ENCODE measurements around the gene ATG10. TPM values are rescaled to one million over a fixed set of nuclear protein-coding genes. Genes with fewer than 3 reads are reported as not detected.

ATG10 gene
- total and polyA plus RNA-seq, 9 donors, result 2.6 to 7.8 (median 4.6) TPM

- WGBS, 3 donors, result 79 to 82% (median 81%) methylated on average over 7 of the region's 7 CpGs
- H3K27me3 ChIP-seq, result no peaks in the 10 kb centered on the region
- TF ChIP-seq EP300 (IDR thresholded peaks at IDR 0.05) (no peak), CTCF (IDR thresholded peaks at IDR 0.05) (no peak), POLR2A (IDR thresholded peaks at IDR 0.05) (no peak)
- no peak overlapping the region for H3K27ac ChIP-seq
- H3K36me3 ChIP-seq, result no peaks in the 10 kb centered on the region
- no peaks in the 10 kb centered on the region for H3K4me1 ChIP-seq (ENCODE audit: insufficient read depth)
- intact Hi-C loops (cut with DNase I), result no loop called here
- no peak for DNase-seq
- no peak overlapping the region for H3K4me3 ChIP-seq
- no peaks in the 10 kb centered on the region for H3K9me3 ChIP-seq
These were observed 45.8 kb upstream of the ATG10 start for GRCh38 chr5:81925981-81926380.

GRCh38 chr5:81936066-81936465 lies 35.8 kb upstream of the ATG10 start:
- no peaks in the 10 kb centered on the region for H3K9me3 ChIP-seq

GRCh38 chr5:81936750-81937149 lies 35.1 kb upstream of the ATG10 start:
- no peak for TF ChIP-seq EP300 (IDR thresholded peaks at IDR 0.05)
- TF ChIP-seq POLR2A (IDR thresholded peaks at IDR 0.05), result no peak
- TF ChIP-seq CTCF (IDR thresholded peaks at IDR 0.05), result no peak
- Histone ChIP-seq H3K9me3 (no peaks in the 10 kb centered on the region), H3K27ac (no peak overlapping the region), H3K36me3 (no peaks in the 10 kb centered on the region), H3K27me3 (no peaks in the 10 kb centered on the region), H3K4me3 (no peak overlapping the region), H3K4me1 (ENCODE audit: insufficient read depth) (no peaks in the 10 kb centered on the region)
- DNase-seq, result no peak
- intact Hi-C loops (cut with DNase I), result no loop called here

More at GRCh38 chr5:81936066-81936465, 35.8 kb upstream of the ATG10 start:
- no peaks in the 10 kb centered on the region for H3K4me1 ChIP-seq (ENCODE audit: insufficient read depth)
- H3K36me3 ChIP-seq, result no peaks in the 10 kb centered on the region
- 47 to 59% (median 48%) methylated on average over 1 of the region's 1 CpG for WGBS, 3 donors
- no peaks in the 10 kb centered on the region for H3K27me3 ChIP-seq
- intact Hi-C loops (cut with DNase I), result no loop called here
- no peak overlapping the region for H3K4me3 ChIP-seq
- TF ChIP-seq EP300 (IDR thresholded peaks at IDR 0.05), result no peak
- no peak for TF ChIP-seq CTCF (IDR thresholded peaks at IDR 0.05)
- no peak overlapping the region for H3K27ac ChIP-seq
- no peak for DNase-seq

GRCh38 chr5:81942746-81943145 lies 29.1 kb upstream of the ATG10 start:
- Histone ChIP-seq H3K4me1 (ENCODE audit: insufficient read depth) (no peaks in the 10 kb centered on the region), H3K9me3 (no peaks in the 10 kb centered on the region), H3K27ac (no peak overlapping the region), H3K4me3 (no peak overlapping the region), H3K27me3 (no peaks in the 10 kb centered on the region), H3K36me3 (no peaks in the 10 kb centered on the region)
- no peak for TF ChIP-seq EP300 (IDR thresholded peaks at IDR 0.05)
- no peak for TF ChIP-seq POLR2A (IDR thresholded peaks at IDR 0.05)
- no peak for TF ChIP-seq CTCF (IDR thresholded peaks at IDR 0.05)
- WGBS, 3 donors, result 86 to 91% (median 90%) methylated on average over 1 of the region's 1 CpG
- intact Hi-C loops (cut with DNase I), result no loop called here
- DNase-seq, result no peak

- Histone ChIP-seq H3K9me3 (no peaks in the 10 kb centered on the region), H3K27me3 (no peaks in the 10 kb centered on the region), H3K36me3 (no peaks in the 10 kb centered on the region), H3K4me1 (ENCODE audit: insufficient read depth) (peaks cover 2% of the 10 kb centered on the region), H3K4me3 (no peak overlapping the region), H3K27ac (no peak overlapping the region)
- 48 to 52% (median 52%) methylated on average over 3 of the region's 3 CpGs for WGBS, 3 donors
- no peak for DNase-seq
- intact Hi-C loops (cut with DNase I), result no loop called here
- no peak for TF ChIP-seq EP300 (IDR thresholded peaks at IDR 0.05)
- TF ChIP-seq CTCF (IDR thresholded peaks at IDR 0.05), result no peak
- TF ChIP-seq POLR2A (IDR thresholded peaks at IDR 0.05), result no peak
These were observed 23.5 kb upstream of the ATG10 start for GRCh38 chr5:81948349-81948748.
